Umbilical cord (tissue), 2 donors: ENCODE data around the gene SMAD5. TPM values are rescaled to one million over a fixed set of nuclear protein-coding genes. Genes with fewer than 3 reads are reported as not detected.

ENCODE experiments used
- DNase-seq: peaks from one replicate; pipeline ENCODE4 v3.0.0-alpha.2; 2015; ENCODE audit warnings: low spot score
- total RNA-seq: library from RNA; depleted of rRNA; stranded (reverse); fragments of >200 nt; gene quantifications from one replicate; pipeline ENCODE4 v1.2.3, GENCODE V29; 2014; ENCODE audit warnings: low replicate concordance; ENCODE audit not compliant: insufficient read depth

SMAD5 gene
- total RNA-seq, result 51.0 TPM

- DNase-seq, result peak; percentile 97
These were observed at the start of gene SMAD5 for GRCh38 chr5:136132557-136133221. Gene SMAD5, plus strand, starts transcription at chr5:136132845. Its CDS starts 20,916 bp downstream, at chr5:136153761.

- no peak for DNase-seq
These were observed 47.9 kb upstream of the SMAD5 start for GRCh38 chr5:136084698-136085097.

DNA sequence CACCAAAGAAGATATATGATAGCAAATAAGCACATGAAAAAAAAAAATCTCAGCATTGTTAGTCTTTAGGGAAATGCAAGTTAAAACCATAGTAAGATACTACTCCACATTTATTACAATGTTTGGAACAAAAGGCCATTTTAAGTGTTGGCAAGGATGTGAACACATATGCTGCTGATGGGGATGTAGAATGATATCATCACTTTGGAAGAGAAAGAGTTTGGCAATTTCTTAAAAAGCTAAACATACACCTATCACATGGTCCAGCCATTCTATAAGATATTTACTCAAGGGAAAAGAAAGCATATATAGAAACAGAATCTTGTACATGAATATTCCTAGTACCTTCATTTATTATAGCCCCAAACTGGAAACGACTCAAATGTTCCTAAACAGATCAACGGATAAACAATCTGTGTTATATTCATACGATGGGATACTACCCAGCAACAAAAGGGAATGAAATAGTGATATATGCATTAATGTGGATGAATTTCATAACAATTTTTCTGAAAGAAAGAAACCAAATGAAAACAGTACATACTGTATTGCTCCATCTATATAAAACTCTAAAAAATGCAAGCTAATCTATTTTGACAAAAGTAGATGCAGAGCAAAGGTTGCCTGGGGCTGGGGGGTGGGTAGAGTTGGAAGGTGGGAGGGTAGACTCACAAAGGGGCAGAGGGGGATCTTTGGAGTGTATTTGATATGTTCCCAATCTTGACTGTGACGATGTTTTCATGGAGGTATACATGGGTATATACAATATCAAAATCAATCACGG, 45.7 kb upstream of the SMAD5 start:
- no peak for DNase-seq

GRCh38 chr5:136087961-136088871, 44.4 kb upstream of the SMAD5 start:
- no peak for DNase-seq

DNA sequence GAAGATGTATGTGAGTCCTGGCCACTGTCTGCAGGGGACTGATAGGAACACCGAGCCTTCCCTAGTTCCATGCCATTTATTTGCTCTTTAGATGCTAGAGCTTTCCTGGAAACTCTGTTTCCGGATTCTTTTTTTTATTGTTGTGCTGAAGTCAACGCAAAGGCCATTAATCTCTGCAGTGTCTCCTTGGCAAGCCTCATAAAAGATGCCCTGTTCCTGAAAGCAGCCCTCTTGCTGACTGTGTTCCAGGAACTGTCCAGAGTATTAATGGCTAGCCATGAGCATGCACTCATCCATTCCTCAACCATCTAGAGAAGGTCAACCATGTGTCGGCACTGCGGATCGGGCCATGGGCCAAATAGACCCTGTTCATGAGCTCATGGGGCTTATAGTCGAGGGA, 42.9 kb upstream of the SMAD5 start:
- DNase-seq, result peak; percentile 40

- no peak for DNase-seq
These were observed 42.3 kb upstream of the SMAD5 start for GRCh38 chr5:136090319-136090718.

GRCh38 chr5:136094189-136094912, 38.3 kb upstream of the SMAD5 start:
- no peak for DNase-seq

DNA sequence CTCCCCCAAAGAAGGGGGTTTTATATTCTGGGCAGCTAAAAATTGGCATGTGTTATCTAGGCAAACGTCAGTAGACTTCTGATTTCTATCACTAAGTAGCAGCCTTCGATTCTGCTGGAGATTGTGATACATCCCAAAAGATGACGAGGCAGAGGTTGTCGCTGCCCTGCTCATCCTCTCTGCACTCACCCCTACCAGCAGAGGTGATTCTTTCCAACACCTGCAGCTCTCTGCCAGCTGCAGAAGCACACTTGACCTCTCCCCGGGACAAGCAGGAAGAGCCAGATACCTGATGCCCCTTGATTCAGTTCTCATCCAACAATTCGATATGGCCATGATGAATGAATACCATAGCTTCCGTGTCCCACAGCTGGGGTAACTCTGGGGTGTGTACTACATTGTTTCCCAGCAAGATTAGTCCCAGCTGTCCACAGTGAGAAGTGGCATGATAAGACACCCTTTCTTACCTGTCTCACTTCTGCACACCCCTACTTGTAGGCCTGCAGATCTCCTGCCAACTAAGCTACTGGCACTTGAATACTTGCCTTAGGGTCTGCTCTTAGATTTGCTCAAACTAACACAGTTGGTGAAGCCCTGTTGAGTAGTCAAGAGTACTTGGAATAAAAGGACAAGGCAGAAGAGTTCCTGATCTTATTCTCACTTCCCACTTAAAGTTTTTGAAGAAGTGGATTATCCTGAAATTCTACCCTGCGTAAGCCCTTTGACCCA, 37.6 kb upstream of the SMAD5 start:
- DNase-seq, result no peak

DNA sequence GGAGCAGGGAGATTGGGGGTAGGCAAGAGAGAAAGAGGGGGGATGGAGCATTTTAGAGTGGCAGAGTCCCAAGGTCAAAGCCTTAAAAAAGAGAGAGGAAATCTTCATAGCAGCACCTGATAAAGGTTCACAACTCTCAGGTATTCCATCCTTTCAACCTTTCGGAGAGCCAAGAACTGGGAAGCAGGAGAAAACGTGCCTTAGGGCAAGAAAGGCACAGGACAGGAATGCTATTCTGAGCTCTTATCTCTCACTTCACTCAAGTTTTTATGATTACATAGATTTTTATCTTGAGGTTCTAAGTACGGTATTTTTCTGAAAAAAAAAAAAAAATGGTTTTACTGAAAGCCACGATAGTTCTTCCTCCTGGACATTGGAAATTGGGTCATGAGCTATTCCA, 34.5 kb upstream of the SMAD5 start:
- DNase-seq, result no peak

GRCh38 chr5:136099870-136100269, 32.8 kb upstream of the SMAD5 start:
- no peak for DNase-seq

DNA sequence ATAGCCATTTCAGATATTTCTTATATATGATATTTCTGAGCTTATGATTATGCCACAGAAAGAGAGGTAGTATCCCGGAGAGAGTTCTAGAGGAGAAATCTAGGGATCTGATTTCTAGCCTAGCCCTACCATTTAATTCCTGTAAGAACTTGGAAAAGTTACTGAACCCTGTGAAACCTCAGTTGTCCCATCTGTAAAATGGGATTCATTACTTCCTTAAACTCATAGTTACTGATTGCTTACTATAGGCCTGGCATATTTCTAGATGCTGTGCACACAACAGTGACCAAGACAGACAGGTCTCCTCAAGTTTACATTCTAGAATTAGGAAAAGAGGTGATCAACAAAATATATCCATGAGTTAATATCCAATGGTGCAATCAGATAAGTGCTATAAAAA, 30.8 kb upstream of the SMAD5 start:
- no peak for DNase-seq

GRCh38 chr5:136103118-136103517, 29.5 kb upstream of the SMAD5 start:
- DNase-seq, result no peak

DNA sequence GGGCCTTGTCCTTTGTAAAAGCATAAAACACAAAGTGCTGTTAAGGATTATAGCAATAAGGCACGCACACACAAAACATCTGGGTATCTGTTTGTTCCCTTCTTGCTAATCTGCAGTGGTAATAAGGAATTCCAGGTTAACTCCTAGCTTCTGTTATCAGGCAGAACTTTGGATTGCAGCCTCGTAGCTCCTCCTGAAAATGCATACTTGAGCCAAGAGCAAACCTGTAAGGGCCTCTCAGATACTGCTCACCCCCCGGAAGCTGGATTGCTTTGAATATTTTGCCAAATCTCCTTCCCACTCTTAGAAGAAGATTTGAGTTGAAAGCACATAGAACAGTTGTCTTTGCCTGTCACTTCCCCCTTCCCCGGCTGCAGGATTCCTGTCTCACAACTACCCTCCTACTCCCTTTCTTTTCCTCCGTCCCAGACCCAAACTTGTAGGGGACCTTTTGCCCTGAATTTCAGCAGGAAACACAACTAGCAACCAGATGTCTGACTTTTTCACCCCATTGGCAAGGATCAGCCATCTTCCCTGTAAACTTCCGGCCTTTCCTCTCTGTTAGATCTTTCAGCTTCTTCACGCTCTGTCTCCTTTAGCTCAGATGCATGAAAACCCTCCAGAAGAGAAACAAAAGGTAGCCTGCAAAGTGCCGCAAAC, 28.2 kb upstream of the SMAD5 start:
- peak; percentile 34 for DNase-seq

- no peak for DNase-seq
These were observed 26.2 kb upstream of the SMAD5 start for GRCh38 chr5:136106351-136107031.

GRCh38 chr5:136108180-136108611, 24.4 kb upstream of the SMAD5 start:
- DNase-seq, result peak; percentile 58

- no peak for DNase-seq
These were observed 23.9 kb upstream of the SMAD5 start for GRCh38 chr5:136108766-136109165.

DNA sequence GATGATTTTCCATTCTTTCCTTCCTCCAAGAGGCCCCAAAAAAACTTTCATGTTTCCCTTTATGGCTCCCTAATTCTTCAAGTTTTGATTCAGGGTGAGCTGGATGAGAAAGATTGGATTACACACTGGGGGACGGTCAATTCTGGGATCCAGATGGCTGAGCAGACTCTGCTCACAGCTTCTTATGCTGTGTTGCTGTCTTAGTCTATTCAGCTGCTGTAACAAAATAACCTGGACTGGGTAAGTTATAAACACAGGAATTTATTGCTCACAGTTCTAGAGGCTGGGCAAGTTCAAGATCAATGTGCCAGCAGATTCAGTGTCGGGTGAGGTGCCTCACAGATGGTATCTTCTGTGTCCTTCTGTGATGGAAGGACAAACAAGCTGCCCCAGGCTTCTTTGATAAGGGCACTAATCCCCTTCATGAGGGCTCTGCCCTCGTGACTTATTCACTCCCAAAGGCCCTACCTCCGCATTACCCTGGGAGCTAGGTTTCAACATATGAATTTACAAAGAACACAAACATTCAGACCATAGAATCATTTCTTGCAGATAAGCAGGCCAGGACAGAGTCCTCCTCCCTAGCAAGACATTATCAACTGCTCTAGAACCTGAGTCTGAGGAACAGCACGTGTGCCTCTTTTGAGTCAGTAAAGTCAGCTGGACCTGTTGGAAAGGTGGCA, 23.1 kb upstream of the SMAD5 start:
- DNase-seq, result no peak

- no peak for DNase-seq
These were observed 19.0 kb upstream of the SMAD5 start for GRCh38 chr5:136113606-136114005.
